ENCODE measurements around the gene CBX5. TPM values are rescaled to one million over a fixed set of nuclear protein-coding genes. Genes with fewer than 3 reads are reported as not detected.

The CBX5 gene
- polyA plus RNA-seq, 1 donor (not counting 4 experiments of a cell fraction or from before 2014, with no cell fraction given), result 25.8 TPM

GRCh38 chr12:54206791-54207190, 73.1 kb downstream of the CBX5 start:
- no peaks in the 10 kb centered on the region for H3K36me3 ChIP-seq (ENCODE audit: control insufficient read depth in 2 of 2, extremely low read depth in 1 of 2, insufficient read depth in 2 of 2, low read length in 2 of 2)
- peak overlapping the region; percentile 57 for H3K9ac ChIP-seq (ENCODE audit: control insufficient read depth, extremely low read depth, insufficient read depth, low read length)
- no peaks in the 10 kb centered on the region for H3K9me1 ChIP-seq (ENCODE audit: control insufficient read depth, extremely low read depth, insufficient read depth, low read length)
- no peak for FAIRE-seq
- TF ChIP-seq EZH2 (IDR thresholded peaks at IDR 0.05; ENCODE audit: low read length) (no peak), CTCF (optimal IDR thresholded peaks at IDR 0.05 in 1 of 3, IDR thresholded peaks at IDR 0.05 in 1 of 3, conservative IDR thresholded peaks at IDR 0.05 in 1 of 3; ENCODE audit: extremely low read depth in 1 of 3, insufficient read depth in 2 of 3, low read length in 3 of 3) (no peak)
- H3K4me2 ChIP-seq (ENCODE audit: control insufficient read depth, extremely low read depth, insufficient read depth, low read depth, low read length), result no peak overlapping the region
- no peaks in the 10 kb centered on the region for H4K20me1 ChIP-seq (ENCODE audit: control insufficient read depth, extremely low read depth, insufficient read depth, low read length)
- no peak overlapping the region for H2AFZ ChIP-seq (ENCODE audit: control insufficient read depth, low read length)
- DNase-seq (ENCODE audit: low read depth, low spot score), result no peak
- H3K27me3 ChIP-seq (ENCODE audit: control insufficient read depth, extremely low read depth, insufficient read depth, low read length), result no peaks in the 10 kb centered on the region
- dilution Hi-C loops (cut with MboI; ENCODE audit: extremely low pct_ligation_motif_present, low sequenced_read_pairs), result no loop called here
- H3K79me2 ChIP-seq (ENCODE audit: control insufficient read depth, insufficient read depth, low read length), result no peaks in the 10 kb centered on the region
- no peak overlapping the region for H3K4me3 ChIP-seq (ENCODE audit: control insufficient read depth in 2 of 3, extremely low read depth in 1 of 3, insufficient read depth in 2 of 3, low read depth in 1 of 3, low read length in 3 of 3)
- no peaks in the 10 kb centered on the region for H3K9me3 ChIP-seq (ENCODE audit: control insufficient read depth, low read depth, low read length)
- H3K27ac ChIP-seq (ENCODE audit: control insufficient read depth, insufficient read depth, low read length), result no peak overlapping the region
- H3K4me1 ChIP-seq (ENCODE audit: control insufficient read depth, extremely low read depth, insufficient read depth, low read length), result peaks cover 15% of the 10 kb centered on the region

GRCh38 chr12:54204316-54204715, 75.6 kb downstream of the CBX5 start:
- no peaks in the 10 kb centered on the region for H3K36me3 ChIP-seq (ENCODE audit: control insufficient read depth in 2 of 2, extremely low read depth in 1 of 2, insufficient read depth in 2 of 2, low read length in 2 of 2)
- H3K4me2 ChIP-seq (ENCODE audit: control insufficient read depth, extremely low read depth, insufficient read depth, low read depth, low read length), result no peak overlapping the region
- no peaks in the 10 kb centered on the region for H3K9me1 ChIP-seq (ENCODE audit: control insufficient read depth, extremely low read depth, insufficient read depth, low read length)
- H3K27ac ChIP-seq (ENCODE audit: control insufficient read depth, insufficient read depth, low read length), result no peak overlapping the region
- no peaks in the 10 kb centered on the region for H3K27me3 ChIP-seq (ENCODE audit: control insufficient read depth, extremely low read depth, insufficient read depth, low read length)
- peaks cover 25% of the 10 kb centered on the region for H3K4me1 ChIP-seq (ENCODE audit: control insufficient read depth, extremely low read depth, insufficient read depth, low read length)
- no peaks in the 10 kb centered on the region for H3K79me2 ChIP-seq (ENCODE audit: control insufficient read depth, insufficient read depth, low read length)
- no peak for TF ChIP-seq EZH2 (IDR thresholded peaks at IDR 0.05; ENCODE audit: low read length)
- TF ChIP-seq CTCF (optimal IDR thresholded peaks at IDR 0.05 in 1 of 3, IDR thresholded peaks at IDR 0.05 in 1 of 3, conservative IDR thresholded peaks at IDR 0.05 in 1 of 3; ENCODE audit: extremely low read depth in 1 of 3, insufficient read depth in 2 of 3, low read length in 3 of 3), result no peak
- H3K9me3 ChIP-seq (ENCODE audit: control insufficient read depth, low read depth, low read length), result no peaks in the 10 kb centered on the region
- dilution Hi-C loops (cut with MboI; ENCODE audit: extremely low pct_ligation_motif_present, low sequenced_read_pairs), result no loop called here
- FAIRE-seq, result no peak
- DNase-seq (ENCODE audit: low read depth, low spot score), result no peak
- H3K4me3 ChIP-seq (ENCODE audit: control insufficient read depth in 2 of 3, extremely low read depth in 1 of 3, insufficient read depth in 2 of 3, low read depth in 1 of 3, low read length in 3 of 3), result no peak overlapping the region
- H4K20me1 ChIP-seq (ENCODE audit: control insufficient read depth, extremely low read depth, insufficient read depth, low read length), result no peaks in the 10 kb centered on the region
- H2AFZ ChIP-seq (ENCODE audit: control insufficient read depth, low read length), result no peak overlapping the region
- no peak overlapping the region for H3K9ac ChIP-seq (ENCODE audit: control insufficient read depth, extremely low read depth, insufficient read depth, low read length)

Measured in keratinocyte (primary cell).